Measurements from ENCODE around the gene GPANK1. TPM values are rescaled to one million over a fixed set of nuclear protein-coding genes. Genes with fewer than 3 reads are reported as not detected.

Gene GPANK1
- total RNA-seq, 1 donor from 2014 or later, result 10.0 TPM

DNA sequence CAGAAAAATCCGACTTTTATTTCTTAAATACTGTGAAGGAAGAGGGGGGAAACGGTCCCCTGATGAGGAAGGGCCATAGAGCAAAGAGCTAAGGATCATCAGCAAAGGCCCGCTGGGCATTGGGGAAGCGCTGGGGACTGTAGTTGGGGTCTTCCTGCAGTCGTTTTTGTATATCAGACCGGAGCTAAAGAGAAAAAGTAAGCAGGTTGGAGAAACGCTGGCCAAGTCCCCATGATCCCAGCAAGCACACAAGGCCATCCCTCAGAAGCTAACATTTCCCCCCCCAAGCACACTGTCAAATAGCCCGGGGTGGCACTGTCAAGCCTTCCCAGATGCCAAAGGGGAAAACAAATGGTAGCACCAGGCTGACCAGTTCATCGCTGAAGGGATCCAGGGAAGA lies 25.8 kb downstream of the GPANK1 start:
- peaks cover 57% of the 10 kb centered on the region for H3K36me3 ChIP-seq (ENCODE audit: control insufficient read depth, insufficient read depth, low read length)
- DNase-seq (ENCODE audit: low read depth) (no peak), FAIRE-seq (no peak)
- no peak overlapping the region for H3K4me3 ChIP-seq (ENCODE audit: low read depth, low read length)
- no peaks in the 10 kb centered on the region for H3K27me3 ChIP-seq (ENCODE audit: control insufficient read depth, insufficient read depth, low read length)
- TF ChIP-seq, protein P1, sequence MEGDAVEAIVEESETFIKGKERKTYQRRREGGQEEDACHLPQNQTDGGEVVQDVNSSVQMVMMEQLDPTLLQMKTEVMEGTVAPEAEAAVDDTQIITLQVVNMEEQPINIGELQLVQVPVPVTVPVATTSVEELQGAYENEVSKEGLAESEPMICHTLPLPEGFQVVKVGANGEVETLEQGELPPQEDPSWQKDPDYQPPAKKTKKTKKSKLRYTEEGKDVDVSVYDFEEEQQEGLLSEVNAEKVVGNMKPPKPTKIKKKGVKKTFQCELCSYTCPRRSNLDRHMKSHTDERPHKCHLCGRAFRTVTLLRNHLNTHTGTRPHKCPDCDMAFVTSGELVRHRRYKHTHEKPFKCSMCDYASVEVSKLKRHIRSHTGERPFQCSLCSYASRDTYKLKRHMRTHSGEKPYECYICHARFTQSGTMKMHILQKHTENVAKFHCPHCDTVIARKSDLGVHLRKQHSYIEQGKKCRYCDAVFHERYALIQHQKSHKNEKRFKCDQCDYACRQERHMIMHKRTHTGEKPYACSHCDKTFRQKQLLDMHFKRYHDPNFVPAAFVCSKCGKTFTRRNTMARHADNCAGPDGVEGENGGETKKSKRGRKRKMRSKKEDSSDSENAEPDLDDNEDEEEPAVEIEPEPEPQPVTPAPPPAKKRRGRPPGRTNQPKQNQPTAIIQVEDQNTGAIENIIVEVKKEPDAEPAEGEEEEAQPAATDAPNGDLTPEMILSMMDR (IDR thresholded peaks at IDR 0.05; ENCODE audit: insufficient read depth, low read length, severe bottlenecking), result no peak

DNA sequence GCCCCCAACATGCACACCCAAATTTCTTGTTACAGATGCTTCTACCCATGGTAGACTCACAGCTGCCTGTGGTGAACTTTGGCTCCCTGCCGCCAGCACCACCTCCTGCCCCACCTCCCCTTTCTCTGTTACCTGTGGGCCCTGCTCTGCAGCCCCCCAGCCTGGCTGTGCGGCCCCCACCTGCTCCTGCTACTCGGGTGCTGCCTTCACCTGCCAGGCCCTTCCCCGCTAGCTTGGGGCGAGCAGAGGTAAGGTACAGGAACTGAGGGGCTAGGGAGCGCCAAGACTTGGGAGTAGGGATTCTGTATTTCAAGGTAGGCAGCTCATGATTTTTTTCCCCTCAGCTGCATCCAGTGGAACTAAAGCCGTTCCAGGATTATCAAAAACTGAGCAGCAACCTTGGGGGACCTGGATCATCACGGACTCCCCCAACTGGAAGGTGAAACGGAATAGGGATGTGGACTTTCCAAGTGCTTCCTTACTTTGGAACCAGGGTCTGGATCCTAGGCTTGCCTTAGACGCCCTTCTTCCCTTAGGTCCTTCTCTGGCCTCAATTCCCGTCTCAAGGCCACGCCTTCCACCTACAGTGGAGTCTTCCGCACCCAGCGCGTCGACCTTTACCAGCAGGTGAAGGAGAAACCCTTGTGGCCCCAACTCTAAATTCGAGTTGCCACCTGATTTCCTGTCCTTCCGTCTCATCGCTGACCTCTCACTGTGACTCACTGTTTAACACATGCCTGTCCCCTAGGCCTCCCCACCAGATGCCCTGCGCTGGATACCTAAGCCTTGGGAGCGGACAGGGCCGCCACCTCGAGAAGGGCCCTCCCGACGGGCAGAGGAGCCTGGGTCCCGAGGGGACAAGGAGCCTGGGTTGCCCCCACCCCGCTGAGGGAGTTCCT lies 27.9 kb downstream of the GPANK1 start:
- DNase-seq (ENCODE audit: low read depth) (no peak), FAIRE-seq (peak; percentile 23)
- Histone ChIP-seq H3K36me3 (ENCODE audit: control insufficient read depth, insufficient read depth, low read length) (peaks cover 60% of the 10 kb centered on the region), H3K27me3 (ENCODE audit: control insufficient read depth, insufficient read depth, low read length) (no peaks in the 10 kb centered on the region), H3K4me3 (ENCODE audit: low read depth, low read length) (no peak overlapping the region)
- TF ChIP-seq, protein P1 (IDR thresholded peaks at IDR 0.05; ENCODE audit: insufficient read depth, low read length, severe bottlenecking), result no peak

DNA sequence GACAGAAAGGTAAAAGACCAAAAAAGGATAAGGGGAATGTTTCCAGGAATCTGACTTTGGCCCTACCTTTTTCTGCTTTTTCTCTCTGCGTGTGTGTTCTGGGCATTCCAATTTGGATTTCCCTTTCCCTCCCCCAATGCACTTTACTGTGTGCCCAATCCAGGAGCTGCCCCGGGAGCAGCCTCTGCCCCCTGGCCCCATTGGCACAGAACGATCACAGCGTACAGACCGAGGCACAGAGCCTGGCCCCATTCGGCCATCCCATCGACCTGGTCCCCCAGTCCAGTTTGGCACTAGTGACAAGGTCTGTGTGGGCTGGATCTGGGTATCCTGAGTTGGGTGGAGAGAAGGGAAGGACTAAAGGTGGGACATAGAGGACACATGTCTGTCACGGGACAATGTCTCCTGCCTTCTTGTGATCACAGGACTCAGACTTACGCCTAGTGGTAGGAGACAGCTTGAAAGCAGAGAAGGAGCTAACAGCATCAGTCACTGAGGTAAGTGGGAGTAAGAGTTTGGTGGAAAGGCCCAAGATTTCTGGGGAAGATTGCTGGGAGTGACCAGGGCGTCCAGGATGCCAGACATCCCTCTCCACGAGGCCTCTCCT lies 29.7 kb downstream of the GPANK1 start:
- DNase-seq (ENCODE audit: low read depth) (no peak), FAIRE-seq (peak; percentile 23)
- TF ChIP-seq, protein P1 (IDR thresholded peaks at IDR 0.05; ENCODE audit: insufficient read depth, low read length, severe bottlenecking), result no peak
- Histone ChIP-seq H3K4me3 (ENCODE audit: low read depth, low read length) (no peak overlapping the region), H3K36me3 (ENCODE audit: control insufficient read depth, insufficient read depth, low read length) (peaks cover 66% of the 10 kb centered on the region), H3K27me3 (ENCODE audit: control insufficient read depth, insufficient read depth, low read length) (no peaks in the 10 kb centered on the region)

DNA sequence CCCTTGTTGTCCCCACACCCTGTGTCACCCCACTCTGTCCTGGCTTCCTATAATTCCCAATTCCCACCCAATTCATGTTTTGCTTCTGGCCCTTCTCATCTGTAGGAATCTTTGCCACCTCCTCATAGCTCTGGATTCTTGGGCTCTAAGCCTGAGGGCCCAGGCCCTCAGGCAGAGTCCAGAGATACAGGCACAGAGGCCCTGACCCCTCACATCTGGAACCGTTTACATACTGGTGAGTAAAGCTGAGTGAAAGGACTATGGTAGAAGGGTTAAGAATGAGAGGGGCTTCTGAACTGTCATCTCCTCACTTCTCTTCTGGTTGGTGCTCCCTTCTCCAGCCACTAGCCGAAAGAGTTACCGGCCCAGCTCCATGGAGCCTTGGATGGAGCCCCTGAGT lies 30.7 kb downstream of the GPANK1 start:
- H3K4me3 ChIP-seq (ENCODE audit: low read depth, low read length), result no peak overlapping the region
- TF ChIP-seq, protein P1 (IDR thresholded peaks at IDR 0.05; ENCODE audit: insufficient read depth, low read length, severe bottlenecking), result no peak
- peaks cover 61% of the 10 kb centered on the region for H3K36me3 ChIP-seq (ENCODE audit: control insufficient read depth, insufficient read depth, low read length)
- no peaks in the 10 kb centered on the region for H3K27me3 ChIP-seq (ENCODE audit: control insufficient read depth, insufficient read depth, low read length)
- no peak for FAIRE-seq
- no peak for DNase-seq (ENCODE audit: low read depth)

DNA sequence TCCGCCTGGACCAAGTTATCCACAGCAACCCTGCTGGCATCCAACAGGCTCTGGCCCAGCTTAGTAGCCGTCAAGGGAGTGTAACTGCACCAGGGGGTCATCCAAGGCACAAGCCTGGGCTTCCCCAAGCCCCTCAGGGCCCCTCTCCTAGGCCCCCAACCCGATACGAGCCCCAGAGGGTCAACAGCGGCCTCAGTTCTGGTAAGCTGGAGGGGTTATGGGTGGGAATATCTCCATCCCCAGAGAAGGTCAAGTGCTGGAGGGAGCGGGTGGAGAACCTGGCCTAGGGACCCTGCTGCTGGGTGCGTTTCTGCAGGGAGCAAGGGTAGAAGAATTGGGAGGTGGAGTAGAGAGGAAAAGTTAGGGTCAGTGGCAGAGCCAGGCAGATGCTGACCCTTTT lies 31.4 kb downstream of the GPANK1 start:
- Histone ChIP-seq H3K4me3 (ENCODE audit: low read depth, low read length) (no peak overlapping the region), H3K36me3 (ENCODE audit: control insufficient read depth, insufficient read depth, low read length) (peaks cover 65% of the 10 kb centered on the region), H3K27me3 (ENCODE audit: control insufficient read depth, insufficient read depth, low read length) (no peaks in the 10 kb centered on the region)
- TF ChIP-seq, protein P1 (IDR thresholded peaks at IDR 0.05; ENCODE audit: insufficient read depth, low read length, severe bottlenecking), result no peak
- DNase-seq (ENCODE audit: low read depth), result no peak
- FAIRE-seq, result no peak
